Panc1 (cell line): ENCODE results near the gene ARRB2. TPM values are rescaled to one million over a fixed set of nuclear protein-coding genes. Genes with fewer than 3 reads are reported as not detected.

Experiments
- ATAC-seq: fragments of 200-7000 bp; cut with Tn5 transposase; 2 replicates; pipeline ENCODE4 v1.9.1; 2020; ENCODE audit warnings: mild to moderate bottlenecking, moderate library complexity
- BruUV-seq: library from RNA; stranded (reverse); fragments of 400-500 nt; replicated peaks from 2 replicates; lab custom pipeline; 2021; lab: Mats Ljungman, UMichigan
- CTCF ChIA-PET: fragments of 300-600 bp; sonication (Branson Sonifier 250); formaldehyde crosslinking; loops from one replicate; lab custom pipeline; 2022; ENCODE audit warnings: antibody characterized with exemption; lab: Charles Lee
- POLR2A ChIA-PET: fragments of 300-600 bp; sonication (Branson Sonifier 250); formaldehyde crosslinking; loops from one replicate; lab custom pipeline; 2022; ENCODE audit warnings: antibody characterized with exemption; lab: Charles Lee
- DNase-seq: peaks from one replicate; pipeline ENCODE4 v3.0.0-alpha.2; 2010; ENCODE audit warnings: low read depth, low spot score
- H3K27ac ChIP-seq: 2 replicates; pipeline ENCODE4 v1.5.1; 2011; ENCODE audit warnings: mild to moderate bottlenecking, low read length, inconsistent platforms
- H3K27me3 ChIP-seq: fragments of 200-500 bp; sonication (Bioruptor generic); 2 replicates; pipeline ENCODE4 v1.6.0; 2014; ENCODE audit warnings: low read length, inconsistent platforms; ENCODE audit not compliant: control insufficient read depth, insufficient read depth
- H3K36me3 ChIP-seq: fragments of 200-500 bp; sonication (Bioruptor generic); 2 replicates; pipeline ENCODE4 v1.5.1; 2014; ENCODE audit warnings: inconsistent platforms, mild to moderate bottlenecking, low read length, moderate library complexity; ENCODE audit not compliant: control insufficient read depth, insufficient read depth
- H3K4me1 ChIP-seq: 2 replicates; pipeline ENCODE4 v1.5.1; 2011; ENCODE audit warnings: inconsistent platforms, mild to moderate bottlenecking, low read length, moderate library complexity; ENCODE audit not compliant: control insufficient read depth, insufficient read depth
- H3K4me3 ChIP-seq, 2 experiments: 2 replicates each; pipeline ENCODE4 v1.5.1; 2011 to 2012; ENCODE audit warnings: low read depth in 2 of 2, low read length in 2 of 2, mild to moderate bottlenecking in 2 of 2, inconsistent platforms in 1 of 2, moderate library complexity in 1 of 2
- H3K9me3 ChIP-seq: fragments of 200-500 bp; sonication (Bioruptor generic); 2 replicates; pipeline ENCODE4 v1.5.1; 2014; ENCODE audit warnings: low read depth, mild to moderate bottlenecking, inconsistent platforms, low read length, moderate library complexity; ENCODE audit not compliant: control insufficient read depth, insufficient read depth
- POLR2AphosphoS5 ChIP-seq: IDR thresholded peaks from 2 replicates; pipeline ENCODE4 v1.6.1; 2012; ENCODE audit warnings: mild to moderate bottlenecking, low read depth, low read length, moderate library complexity
- REST ChIP-seq, 2 experiments: IDR thresholded peaks; 2 replicates each; pipeline ENCODE4 v1.6.1; 2011 to 2012; ENCODE audit warnings: low read depth in 2 of 2, control low read depth in 1 of 2, low read length in 1 of 2, mild to moderate bottlenecking in 1 of 2, moderate library complexity in 1 of 2; ENCODE audit not compliant: insufficient read depth in 1 of 2
- SIN3A ChIP-seq: IDR thresholded peaks from 2 replicates; pipeline ENCODE4 v1.6.1; 2012; ENCODE audit warnings: low read depth, mild to moderate bottlenecking, low read length, moderate library complexity, borderline replicate concordance; ENCODE audit not compliant: insufficient read depth
- TCF7L2 ChIP-seq: IDR thresholded peaks from 2 replicates; pipeline ENCODE4 v1.6.1; 2011; ENCODE audit warnings: mild to moderate bottlenecking, low read depth, low read length, inconsistent platforms
- in situ Hi-C: cut with HindIII; loops from 2 replicates; pipeline ENCODE4 v1.10.0; 2016; ENCODE audit warnings: low sequenced_read_pairs, low pct_unique_long_range_greater_than_20kb
- intact Hi-C: fragments of 100-400 bp; cut with micrococcal nuclease; formaldehyde crosslinking; loops from one replicate; pipeline ENCODE4 v1.10.0; 2022; ENCODE audit not compliant: unreplicated experiment
- total RNA-seq: library from RNA; stranded (reverse); gene quantifications from one replicate; pipeline ENCODE4 v1.2.1, GENCODE V29; 2021; ENCODE audit not compliant: unreplicated experiment
- TF ChIP-seq, protein P1 (sequence below): fragments of 450-650 bp; IDR thresholded peaks from 2 replicates; pipeline ENCODE4 v1.5.1; 2017; ENCODE audit warnings: mild to moderate bottlenecking

Gene ARRB2
- total RNA-seq, 1 experiment from 2014 or later: 39.2 TPM

GRCh38 chr17:4715063-4715744, 4.8 kb downstream of the ARRB2 start:
- Histone ChIP-seq H3K4me3 (no peak overlapping the region), H3K4me1 (peaks cover 4% of the 10 kb centered on the region), H3K27me3 (no peaks in the 10 kb centered on the region), H3K27ac (no peak overlapping the region), H3K36me3 (no peaks in the 10 kb centered on the region), H3K9me3 (no peaks in the 10 kb centered on the region)
- in situ Hi-C loops (no loop called here), intact Hi-C loops (no loop called here)
- POLR2A ChIA-PET: no interaction called here
- CTCF ChIA-PET: no interaction called here
- no TSS peak for BruUV-seq
- DNase-seq (no peak), ATAC-seq (no peak)
- no peak for TF ChIP-seq SIN3A
- TF ChIP-seq TCF7L2: no peak
- TF ChIP-seq REST (IDR thresholded peaks at IDR 0.05; ENCODE audit: insufficient read depth in 1 of 2, low read depth in 2 of 2, low read length in 1 of 2): no peak
- no peak for TF ChIP-seq POLR2AphosphoS5
- TF ChIP-seq, protein P1, sequence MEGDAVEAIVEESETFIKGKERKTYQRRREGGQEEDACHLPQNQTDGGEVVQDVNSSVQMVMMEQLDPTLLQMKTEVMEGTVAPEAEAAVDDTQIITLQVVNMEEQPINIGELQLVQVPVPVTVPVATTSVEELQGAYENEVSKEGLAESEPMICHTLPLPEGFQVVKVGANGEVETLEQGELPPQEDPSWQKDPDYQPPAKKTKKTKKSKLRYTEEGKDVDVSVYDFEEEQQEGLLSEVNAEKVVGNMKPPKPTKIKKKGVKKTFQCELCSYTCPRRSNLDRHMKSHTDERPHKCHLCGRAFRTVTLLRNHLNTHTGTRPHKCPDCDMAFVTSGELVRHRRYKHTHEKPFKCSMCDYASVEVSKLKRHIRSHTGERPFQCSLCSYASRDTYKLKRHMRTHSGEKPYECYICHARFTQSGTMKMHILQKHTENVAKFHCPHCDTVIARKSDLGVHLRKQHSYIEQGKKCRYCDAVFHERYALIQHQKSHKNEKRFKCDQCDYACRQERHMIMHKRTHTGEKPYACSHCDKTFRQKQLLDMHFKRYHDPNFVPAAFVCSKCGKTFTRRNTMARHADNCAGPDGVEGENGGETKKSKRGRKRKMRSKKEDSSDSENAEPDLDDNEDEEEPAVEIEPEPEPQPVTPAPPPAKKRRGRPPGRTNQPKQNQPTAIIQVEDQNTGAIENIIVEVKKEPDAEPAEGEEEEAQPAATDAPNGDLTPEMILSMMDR: no peak

- CTCF ChIA-PET: no interaction called here
- POLR2A ChIA-PET: no interaction called here
- in situ Hi-C loops: no loop called here
- Histone ChIP-seq H3K4me3 (no peak overlapping the region), H3K9me3 (no peaks in the 10 kb centered on the region), H3K27ac (no peak overlapping the region), H3K4me1 (peaks cover 8% of the 10 kb centered on the region), H3K36me3 (no peaks in the 10 kb centered on the region), H3K27me3 (no peaks in the 10 kb centered on the region)
- no TSS peak for BruUV-seq
- TF ChIP-seq SIN3A (no peak), TCF7L2 (no peak), POLR2AphosphoS5 (no peak), REST (IDR thresholded peaks at IDR 0.05; ENCODE audit: insufficient read depth in 1 of 2, low read depth in 2 of 2, low read length in 1 of 2) (no peak)
- TF ChIP-seq, protein P1: no peak
- DNase-seq (no peak), ATAC-seq (no peak)
- intact Hi-C loops: no loop called here
These were observed 5.6 kb downstream of the ARRB2 start for GRCh38 chr17:4716081-4716480.
